ENCODE measurements around the gene LHX4. TPM values are rescaled to one million over a fixed set of nuclear protein-coding genes. Genes with fewer than 3 reads are reported as not detected.

Gene LHX4
- total RNA-seq, 1 donor from 2014 or later, result under 0.01 TPM

GRCh38 chr1:180249725-180250498, 19.8 kb downstream of the LHX4 start:
- FAIRE-seq (peak; percentile 76), DNase-seq (ENCODE audit: low read depth) (no peak)
- H3K27me3 ChIP-seq (ENCODE audit: control insufficient read depth, insufficient read depth, low read length), result no peaks in the 10 kb centered on the region
- no peak overlapping the region for H3K4me3 ChIP-seq (ENCODE audit: low read depth, low read length)
- H3K36me3 ChIP-seq (ENCODE audit: control insufficient read depth, insufficient read depth, low read length), result no peaks in the 10 kb centered on the region
- TF ChIP-seq CTCF (IDR thresholded peaks at IDR 0.05; ENCODE audit: insufficient read depth, low read length, severe bottlenecking), result no peak

- no peak for TF ChIP-seq CTCF (IDR thresholded peaks at IDR 0.05; ENCODE audit: insufficient read depth, low read length, severe bottlenecking)
- FAIRE-seq (no peak), DNase-seq (ENCODE audit: low read depth) (no peak)
- Histone ChIP-seq H3K27me3 (ENCODE audit: control insufficient read depth, insufficient read depth, low read length) (no peaks in the 10 kb centered on the region), H3K4me3 (ENCODE audit: low read depth, low read length) (no peak overlapping the region), H3K36me3 (ENCODE audit: control insufficient read depth, insufficient read depth, low read length) (no peaks in the 10 kb centered on the region)
These were observed 20.4 kb downstream of the LHX4 start for GRCh38 chr1:180250499-180250770.

- FAIRE-seq (no peak), DNase-seq (ENCODE audit: low read depth) (no peak)
- Histone ChIP-seq H3K36me3 (ENCODE audit: control insufficient read depth, insufficient read depth, low read length) (no peaks in the 10 kb centered on the region), H3K27me3 (ENCODE audit: control insufficient read depth, insufficient read depth, low read length) (no peaks in the 10 kb centered on the region), H3K4me3 (ENCODE audit: low read depth, low read length) (no peak overlapping the region)
- TF ChIP-seq CTCF (IDR thresholded peaks at IDR 0.05; ENCODE audit: insufficient read depth, low read length, severe bottlenecking), result no peak
These were observed 20.9 kb downstream of the LHX4 start for GRCh38 chr1:180250883-180251509.

- H3K27me3 ChIP-seq (ENCODE audit: control insufficient read depth, insufficient read depth, low read length), result no peaks in the 10 kb centered on the region
- TF ChIP-seq CTCF (IDR thresholded peaks at IDR 0.05; ENCODE audit: insufficient read depth, low read length, severe bottlenecking), result no peak
- no peak overlapping the region for H3K4me3 ChIP-seq (ENCODE audit: low read depth, low read length)
- H3K36me3 ChIP-seq (ENCODE audit: control insufficient read depth, insufficient read depth, low read length), result no peaks in the 10 kb centered on the region
- FAIRE-seq (no peak), DNase-seq (ENCODE audit: low read depth) (no peak)
These were observed 21.7 kb downstream of the LHX4 start for GRCh38 chr1:180251526-180252305.

GRCh38 chr1:180252638-180253536, 22.8 kb downstream of the LHX4 start:
- Histone ChIP-seq H3K36me3 (ENCODE audit: control insufficient read depth, insufficient read depth, low read length) (no peaks in the 10 kb centered on the region), H3K27me3 (ENCODE audit: control insufficient read depth, insufficient read depth, low read length) (no peaks in the 10 kb centered on the region), H3K4me3 (ENCODE audit: low read depth, low read length) (no peak overlapping the region)
- TF ChIP-seq CTCF (IDR thresholded peaks at IDR 0.05; ENCODE audit: insufficient read depth, low read length, severe bottlenecking), result peak; percentile 89
- peak; percentile 48 for DNase-seq (ENCODE audit: low read depth)
- peak; percentile 47 for FAIRE-seq

Data from bronchial epithelial cell (primary cell).